ENCODE results near the gene NPPC.
"Not testable (repeated sequence)": the region's sequence is repeated elsewhere in the genome, so short reads cannot be mapped to it uniquely, and the experiment has no call there.

Gene NPPC

DNA sequence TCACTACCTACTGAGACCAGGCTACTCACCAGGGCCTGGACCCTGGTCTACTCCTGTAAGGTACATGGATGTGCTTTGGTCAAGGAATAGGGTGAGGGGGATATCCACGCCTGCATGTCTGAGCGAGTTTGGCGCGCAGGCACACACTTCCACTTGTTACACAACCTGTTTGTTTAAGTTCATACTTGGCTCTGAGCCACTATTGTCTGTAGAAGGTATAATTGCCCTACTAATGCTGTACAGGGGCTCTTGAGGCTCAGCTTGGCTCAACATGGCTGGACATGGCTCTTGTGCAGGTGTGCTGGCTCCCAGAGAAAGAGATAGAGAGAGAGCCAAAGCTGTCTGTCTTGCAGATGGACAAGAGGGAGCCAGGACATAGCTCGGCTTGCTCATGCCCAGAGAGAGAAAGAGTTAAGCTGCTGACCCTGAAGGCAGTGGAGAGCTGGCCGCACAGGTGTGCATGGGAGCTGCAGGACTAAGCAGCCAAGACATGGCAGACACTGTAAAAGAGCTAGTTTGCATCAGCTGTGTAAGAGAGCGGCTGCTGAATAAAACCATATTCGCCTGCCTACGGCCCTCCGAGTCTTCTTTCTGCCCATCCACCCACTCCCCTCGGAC is 35.2 kb downstream of the NPPC start:
- in situ Hi-C loops (cut with MboI; ENCODE audit: low sequenced_read_pairs), result no loop called here

DNA sequence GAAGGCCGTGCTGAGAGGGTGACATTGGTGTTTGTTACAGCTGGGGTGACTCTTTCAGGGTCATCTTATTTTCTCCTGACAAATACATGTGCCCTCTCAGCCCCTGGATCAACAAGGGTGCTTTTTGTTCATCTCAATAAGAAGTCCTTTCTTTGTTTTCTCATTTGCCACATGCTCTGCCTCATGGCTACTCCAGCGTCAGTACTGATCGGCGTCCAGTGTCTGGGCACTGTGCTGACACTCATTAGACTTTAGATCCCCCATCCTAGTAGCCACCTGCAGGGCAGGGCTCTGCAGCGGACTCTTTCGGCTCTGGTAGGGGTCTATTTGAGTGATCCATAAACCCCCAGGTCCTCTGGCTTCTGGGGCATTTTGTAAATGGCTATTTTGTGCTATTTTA is 38.4 kb downstream of the NPPC start:
- in situ Hi-C loops (cut with MboI; ENCODE audit: low sequenced_read_pairs), result no loop called here

- in situ Hi-C loops (cut with MboI; ENCODE audit: low sequenced_read_pairs), result no loop called here
Measured at GRCh38 chr2:231886071-231886681, 40.0 kb downstream of the NPPC start.

DNA sequence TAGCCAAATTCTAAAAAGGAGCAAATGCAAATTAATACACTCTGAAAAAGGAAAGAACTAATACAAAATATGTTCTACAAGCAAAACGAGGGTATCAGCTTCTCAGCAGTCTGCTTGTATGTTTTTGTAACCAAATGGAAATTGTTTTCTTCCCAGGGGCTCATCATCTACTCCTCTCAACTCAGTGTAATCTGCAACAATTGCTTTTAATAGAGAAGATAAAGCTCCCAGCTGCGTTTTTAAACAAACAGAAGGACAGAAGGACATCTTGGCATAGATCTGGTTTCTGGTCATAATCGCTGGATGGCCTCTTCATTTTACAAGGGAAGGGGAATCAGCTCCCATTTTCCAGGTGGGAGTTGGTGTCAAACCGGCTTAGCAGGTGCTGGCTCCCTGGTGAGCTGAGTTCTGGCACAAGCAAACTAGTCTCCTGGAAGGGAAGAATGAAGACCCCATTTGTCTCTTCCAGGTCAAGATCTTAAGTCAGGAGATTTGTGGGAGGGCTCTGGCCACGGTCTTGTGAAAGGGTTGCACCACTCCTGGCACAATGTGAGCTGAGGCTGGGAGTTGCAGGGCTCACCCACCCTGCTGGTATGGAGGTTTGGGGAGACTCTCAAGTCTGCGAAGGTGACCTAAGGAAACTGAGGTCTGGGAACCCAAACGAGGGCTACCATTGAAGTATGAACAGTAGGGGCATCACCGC is 41.6 kb downstream of the NPPC start:
- in situ Hi-C loops (cut with MboI; ENCODE audit: low sequenced_read_pairs), result no loop called here

GRCh38 chr2:231883468-231883881 is 42.7 kb downstream of the NPPC start:
- in situ Hi-C loops (cut with MboI; ENCODE audit: low sequenced_read_pairs), result no loop called here

GRCh38 chr2:231882646-231883045 is 43.5 kb downstream of the NPPC start:
- in situ Hi-C loops (cut with MboI; ENCODE audit: low sequenced_read_pairs), result no loop called here

DNA sequence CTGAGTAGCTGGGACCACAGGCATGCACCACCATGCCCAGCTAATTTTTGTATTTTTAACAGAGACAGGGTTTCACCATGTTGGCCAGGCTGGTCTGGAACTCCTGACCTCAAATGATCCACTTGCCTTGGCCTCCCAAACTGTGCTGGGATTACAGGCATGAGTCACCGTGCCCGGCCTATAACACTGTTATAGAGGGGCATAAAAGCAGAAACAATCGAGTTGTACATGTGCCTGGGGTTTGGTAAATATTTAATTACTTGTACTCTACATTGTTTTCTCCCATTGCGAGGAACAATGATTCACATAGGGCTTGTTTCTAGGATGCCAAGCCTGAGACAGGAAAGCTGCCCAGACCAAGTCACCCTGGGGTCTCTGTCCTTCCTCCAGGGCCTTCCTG is 45.8 kb downstream of the NPPC start:
- in situ Hi-C loops (cut with MboI; ENCODE audit: low sequenced_read_pairs), result not testable (repeated sequence)

- in situ Hi-C loops (cut with MboI; ENCODE audit: low sequenced_read_pairs), result no loop called here
Measured at GRCh38 chr2:231879216-231879615, 47.0 kb downstream of the NPPC start.

GRCh38 chr2:231877533-231878456 is 48.4 kb downstream of the NPPC start:
- in situ Hi-C loops (cut with MboI; ENCODE audit: low sequenced_read_pairs), result no loop called here

GRCh38 chr2:231874944-231875343 is 51.3 kb downstream of the NPPC start:
- in situ Hi-C loops (cut with MboI; ENCODE audit: low sequenced_read_pairs), result no loop called here
